Panc1 (cell line): ENCODE measurements around the gene P4HTM. TPM values are rescaled to one million over a fixed set of nuclear protein-coding genes. Genes with fewer than 3 reads are reported as not detected.

Experiments
- ATAC-seq: fragments of 200-7000 bp; cut with Tn5 transposase; 2 replicates; pipeline ENCODE4 v1.9.1; 2020; ENCODE audit warnings: mild to moderate bottlenecking, moderate library complexity
- BruUV-seq: library from RNA; stranded (reverse); fragments of 400-500 nt; replicated peaks from 2 replicates; lab custom pipeline; 2021; lab: Mats Ljungman, UMichigan
- CTCF ChIA-PET: fragments of 300-600 bp; sonication (Branson Sonifier 250); formaldehyde crosslinking; loops from one replicate; lab custom pipeline; 2022; ENCODE audit warnings: antibody characterized with exemption; lab: Charles Lee
- POLR2A ChIA-PET: fragments of 300-600 bp; sonication (Branson Sonifier 250); formaldehyde crosslinking; loops from one replicate; lab custom pipeline; 2022; ENCODE audit warnings: antibody characterized with exemption; lab: Charles Lee
- DNase-seq: peaks from one replicate; pipeline ENCODE4 v3.0.0-alpha.2; 2010; ENCODE audit warnings: low read depth, low spot score
- H3K27ac ChIP-seq: 2 replicates; pipeline ENCODE4 v1.5.1; 2011; ENCODE audit warnings: mild to moderate bottlenecking, low read length, inconsistent platforms
- H3K27me3 ChIP-seq: fragments of 200-500 bp; sonication (Bioruptor generic); 2 replicates; pipeline ENCODE4 v1.6.0; 2014; ENCODE audit warnings: low read length, inconsistent platforms; ENCODE audit not compliant: control insufficient read depth, insufficient read depth
- H3K36me3 ChIP-seq: fragments of 200-500 bp; sonication (Bioruptor generic); 2 replicates; pipeline ENCODE4 v1.5.1; 2014; ENCODE audit warnings: inconsistent platforms, mild to moderate bottlenecking, low read length, moderate library complexity; ENCODE audit not compliant: control insufficient read depth, insufficient read depth
- H3K4me1 ChIP-seq: 2 replicates; pipeline ENCODE4 v1.5.1; 2011; ENCODE audit warnings: inconsistent platforms, mild to moderate bottlenecking, low read length, moderate library complexity; ENCODE audit not compliant: control insufficient read depth, insufficient read depth
- H3K4me3 ChIP-seq, 2 experiments: 2 replicates each; pipeline ENCODE4 v1.5.1; 2011 to 2012; ENCODE audit warnings: low read depth in 2 of 2, low read length in 2 of 2, mild to moderate bottlenecking in 2 of 2, inconsistent platforms in 1 of 2, moderate library complexity in 1 of 2
- H3K9me3 ChIP-seq: fragments of 200-500 bp; sonication (Bioruptor generic); 2 replicates; pipeline ENCODE4 v1.5.1; 2014; ENCODE audit warnings: low read depth, mild to moderate bottlenecking, inconsistent platforms, low read length, moderate library complexity; ENCODE audit not compliant: control insufficient read depth, insufficient read depth
- CTCF ChIP-seq: fragments of 450-650 bp; IDR thresholded peaks from 2 replicates; pipeline ENCODE4 v1.5.1; 2017; ENCODE audit warnings: mild to moderate bottlenecking
- POLR2AphosphoS5 ChIP-seq: IDR thresholded peaks from 2 replicates; pipeline ENCODE4 v1.6.1; 2012; ENCODE audit warnings: mild to moderate bottlenecking, low read depth, low read length, moderate library complexity
- REST ChIP-seq, 2 experiments: IDR thresholded peaks; 2 replicates each; pipeline ENCODE4 v1.6.1; 2011 to 2012; ENCODE audit warnings: low read depth in 2 of 2, control low read depth in 1 of 2, low read length in 1 of 2, mild to moderate bottlenecking in 1 of 2, moderate library complexity in 1 of 2; ENCODE audit not compliant: insufficient read depth in 1 of 2
- SIN3A ChIP-seq: IDR thresholded peaks from 2 replicates; pipeline ENCODE4 v1.6.1; 2012; ENCODE audit warnings: low read depth, mild to moderate bottlenecking, low read length, moderate library complexity, borderline replicate concordance; ENCODE audit not compliant: insufficient read depth
- TCF7L2 ChIP-seq: IDR thresholded peaks from 2 replicates; pipeline ENCODE4 v1.6.1; 2011; ENCODE audit warnings: mild to moderate bottlenecking, low read depth, low read length, inconsistent platforms
- in situ Hi-C: cut with HindIII; loops from 2 replicates; pipeline ENCODE4 v1.10.0; 2016; ENCODE audit warnings: low sequenced_read_pairs, low pct_unique_long_range_greater_than_20kb
- intact Hi-C: fragments of 100-400 bp; cut with micrococcal nuclease; formaldehyde crosslinking; loops from one replicate; pipeline ENCODE4 v1.10.0; 2022; ENCODE audit not compliant: unreplicated experiment
- total RNA-seq: library from RNA; stranded (reverse); gene quantifications from one replicate; pipeline ENCODE4 v1.2.1, GENCODE V29; 2021; ENCODE audit not compliant: unreplicated experiment

P4HTM gene
- total RNA-seq, 1 experiment from 2014 or later: 28.3 TPM

- ChIA-PET CTCF (interaction anchor here (0.6 kb wide), 1 partner anchor 8 kb away, joined by 4 read pairs; no protein-coding TSS in a partner anchor), POLR2A (no interaction called here)
- intact Hi-C loops (no loop called here), in situ Hi-C loops (no loop called here)
- Histone ChIP-seq H3K4me3 (no peak overlapping the region), H3K27me3 (no peaks in the 10 kb centered on the region), H3K9me3 (no peaks in the 10 kb centered on the region), H3K4me1 (no peaks in the 10 kb centered on the region), H3K27ac (no peak overlapping the region), H3K36me3 (peaks cover 6% of the 10 kb centered on the region)
- no peak for TF ChIP-seq SIN3A
- no peak for TF ChIP-seq CTCF
- no peak for TF ChIP-seq TCF7L2
- TF ChIP-seq POLR2AphosphoS5: no peak
- TF ChIP-seq REST (IDR thresholded peaks at IDR 0.05; ENCODE audit: insufficient read depth in 1 of 2, low read depth in 2 of 2, low read length in 1 of 2): no peak
- DNase-seq: no peak
- ATAC-seq: no peak
- BruUV-seq: no TSS peak
Measured at GRCh38 chr3:48960841-48961413, 29.1 kb upstream of the P4HTM start.

- no peak overlapping the region for H3K4me3 ChIP-seq
- TF ChIP-seq CTCF: no peak
- H3K36me3 ChIP-seq: peaks cover 6% of the 10 kb centered on the region
- CTCF ChIA-PET: no interaction called here
- POLR2A ChIA-PET: no interaction called here
- no peaks in the 10 kb centered on the region for H3K9me3 ChIP-seq
- H3K27ac ChIP-seq: no peak overlapping the region
- H3K4me1 ChIP-seq: no peaks in the 10 kb centered on the region
- no TSS peak for BruUV-seq
- DNase-seq (no peak), ATAC-seq (no peak)
- intact Hi-C loops (no loop called here), in situ Hi-C loops (no loop called here)
- H3K27me3 ChIP-seq: no peaks in the 10 kb centered on the region
Measured at GRCh38 chr3:48962340-48962739, 27.7 kb upstream of the P4HTM start.
